K562 (cell line): ENCODE data around the gene LCLAT1. TPM values are rescaled to one million over a fixed set of nuclear protein-coding genes. Genes with fewer than 3 reads are reported as not detected.

ENCODE experiments used
- ARID4B ChIP-seq: sonication (generic); formaldehyde crosslinking; IDR thresholded peaks from 2 replicates; pipeline ENCODE4 v1.8.0; 2022; ENCODE audit warnings: mild to moderate bottlenecking, missing genetic modification reagents
- DDX20 ChIP-seq: fragments of 450-650 bp; IDR thresholded peaks from 2 replicates; pipeline ENCODE4 v1.6.1; 2016; ENCODE audit warnings: missing genetic modification characterization, low read depth, mild to moderate bottlenecking, missing compliant biosample characterization, moderate library complexity
- ESRRA ChIP-seq: fragments of 450-650 bp; IDR thresholded peaks from 2 replicates; pipeline ENCODE4 v1.6.1; 2014; ENCODE audit warnings: low read depth, mild to moderate bottlenecking, moderate library complexity, borderline replicate concordance
- FOSL1 ChIP-seq: fragments of 200-800 bp; sonication (Bioruptor generic); conservative IDR thresholded peaks from 2 replicates; pipeline ENCODE4 v1.6.1; 2016; ENCODE audit warnings: missing genetic modification characterization, missing compliant biosample characterization
- FOXA1 ChIP-seq: fragments of 450-650 bp; IDR thresholded peaks from 2 replicates; pipeline ENCODE4 v1.6.1; 2016; ENCODE audit warnings: mild to moderate bottlenecking, borderline replicate concordance
- HSF4 ChIP-seq: fragments of 250-450 bp; sonication (Bioruptor Pico); IDR thresholded peaks from 2 replicates; pipeline ENCODE4 v2.1.2; 2022; ENCODE audit warnings: mild to moderate bottlenecking, moderate library complexity, borderline replicate concordance
- JUNB ChIP-seq: fragments of 450-650 bp; formaldehyde crosslinking; conservative IDR thresholded peaks from 2 replicates; pipeline ENCODE4 v1.4.0; 2020; ENCODE audit warnings: mild to moderate bottlenecking
- KDM5B ChIP-seq: fragments of 200-600 bp; sonication (generic); IDR thresholded peaks from 2 replicates; pipeline ENCODE4 v1.6.1; 2012; ENCODE audit warnings: low read depth, mild to moderate bottlenecking, moderate library complexity, low read length, control low read depth, inconsistent platforms; ENCODE audit not compliant: insufficient replicate concordance
- NCOA4 ChIP-seq: fragments of 450-650 bp; IDR thresholded peaks from 2 replicates; pipeline ENCODE4 v1.6.1; 2018; ENCODE audit warnings: mild to moderate bottlenecking; ENCODE audit not compliant: partially characterized antibody
- POLR2AphosphoS2 ChIP-seq: IDR thresholded peaks from 2 replicates; pipeline ENCODE4 v1.6.1; 2012; ENCODE audit warnings: low read length, improper control_type of control experiment
- SPI1 ChIP-seq: IDR thresholded peaks from 2 replicates; pipeline ENCODE4 v1.6.1; 2011; ENCODE audit warnings: low read depth, low read length, control low read depth, borderline replicate concordance
- SUPT5H ChIP-seq: fragments of 450-650 bp; IDR thresholded peaks from 2 replicates; pipeline ENCODE4 v1.6.1; 2016
- THRAP3 ChIP-seq: fragments of 450-650 bp; IDR thresholded peaks from 2 replicates; pipeline ENCODE4 v1.6.1; 2016; ENCODE audit warnings: mild to moderate bottlenecking, inconsistent platforms, borderline replicate concordance
- VEZF1 ChIP-seq: fragments of 200-800 bp; sonication (Bioruptor generic); IDR thresholded peaks from 2 replicates; pipeline ENCODE4 v1.6.1; 2017; ENCODE audit warnings: missing genetic modification characterization, missing compliant biosample characterization
- ZBTB34 ChIP-seq: fragments of 250-450 bp; sonication (Bioruptor Pico); IDR thresholded peaks from 2 replicates; pipeline ENCODE4 v1.8.0; 2021; ENCODE audit warnings: mild to moderate bottlenecking, moderate library complexity
- ZNF780A ChIP-seq: fragments of 250-450 bp; sonication (Bioruptor Pico); IDR thresholded peaks from 2 replicates; pipeline ENCODE4 v1.5.0; 2021; ENCODE audit warnings: mild to moderate bottlenecking
- polyA plus RNA-seq, 8 experiments: library from polyadenylated mRNA; depleted of rRNA in 4 of 8; stranded (reverse) in 5 of 8; unstranded in 3 of 8; fragments of >200 nt; fragmentation: Nextera tagmentation in 2 of 8; fragmentation: Illumina TruSeq in 1 of 8; extraction: Ambion mirVana in 2 of 8; extraction: Trizol in 1 of 8; gene quantifications; 2 replicates each; pipeline versions ENCODE4 v1.2.1 to v1.2.3, GENCODE V29; 2011 to 2014; ENCODE audit warnings: inconsistent platforms in 1 of 8, missing spikeins in 1 of 8
- total RNA-seq, 7 experiments: library from RNA; depleted of rRNA in 6 of 7; stranded (reverse); fragments of >200 nt in 6 of 7; fragmentation: Illumina TruSeq in 2 of 7; extraction: Trizol in 2 of 7; gene quantifications; 2 replicates each; pipeline versions ENCODE4 v1.2.1 to v1.2.3, GENCODE V29; 2011 to 2021; ENCODE audit warnings: low replicate concordance in 1 of 7
- TF ChIP-seq, protein P1 (sequence below): fragments of 150-350 bp; conservative IDR thresholded peaks from 2 replicates; pipeline ENCODE4 v1.6.1; 2014; ENCODE audit warnings: low read length

The LCLAT1 gene
- total and polyA plus RNA-seq, 9 of the 15 experiments (the other 6 are each of a cell fraction or from before 2014, with no cell fraction given) = 8.9 to 63.3 (median 25.4) TPM

GRCh38 chr2:30447149-30448045 is at the start of gene LCLAT1 (continued):
- TF ChIP-seq ESRRA = no peak; the same call in 1 of the 2 replicates
- TF ChIP-seq SUPT5H = peak; percentile 78
- TF ChIP-seq FOSL1 (tag) = 0 out of 2 replicates have a peak, but pooled peaks have one; percentile 31
- no peak for TF ChIP-seq SPI1
- TF ChIP-seq DDX20 (tag) = no peak
- TF ChIP-seq HSF4 = no peak
- TF ChIP-seq THRAP3 = no peak
- TF ChIP-seq, protein P1, sequence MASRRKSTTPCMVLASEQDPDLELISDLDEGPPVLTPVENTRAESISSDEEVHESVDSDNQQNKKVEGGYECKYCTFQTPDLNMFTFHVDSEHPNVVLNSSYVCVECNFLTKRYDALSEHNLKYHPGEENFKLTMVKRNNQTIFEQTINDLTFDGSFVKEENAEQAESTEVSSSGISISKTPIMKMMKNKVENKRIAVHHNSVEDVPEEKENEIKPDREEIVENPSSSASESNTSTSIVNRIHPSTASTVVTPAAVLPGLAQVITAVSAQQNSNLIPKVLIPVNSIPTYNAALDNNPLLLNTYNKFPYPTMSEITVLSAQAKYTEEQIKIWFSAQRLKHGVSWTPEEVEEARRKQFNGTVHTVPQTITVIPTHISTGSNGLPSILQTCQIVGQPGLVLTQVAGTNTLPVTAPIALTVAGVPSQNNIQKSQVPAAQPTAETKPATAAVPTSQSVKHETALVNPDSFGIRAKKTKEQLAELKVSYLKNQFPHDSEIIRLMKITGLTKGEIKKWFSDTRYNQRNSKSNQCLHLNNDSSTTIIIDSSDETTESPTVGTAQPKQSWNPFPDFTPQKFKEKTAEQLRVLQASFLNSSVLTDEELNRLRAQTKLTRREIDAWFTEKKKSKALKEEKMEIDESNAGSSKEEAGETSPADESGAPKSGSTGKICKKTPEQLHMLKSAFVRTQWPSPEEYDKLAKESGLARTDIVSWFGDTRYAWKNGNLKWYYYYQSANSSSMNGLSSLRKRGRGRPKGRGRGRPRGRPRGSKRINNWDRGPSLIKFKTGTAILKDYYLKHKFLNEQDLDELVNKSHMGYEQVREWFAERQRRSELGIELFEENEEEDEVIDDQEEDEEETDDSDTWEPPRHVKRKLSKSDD = no peak
- no peak for TF ChIP-seq NCOA4
- no peak for TF ChIP-seq VEZF1 (CRISPR knock-in tag)
- TF ChIP-seq ARID4B (CRISPR knock-in tag) = peak; percentile 94
- no peak for TF ChIP-seq ZNF780A (CRISPR knock-in tag)
- peak; percentile 67 for TF ChIP-seq KDM5B
- TF ChIP-seq ZBTB34 = no peak
- no peak for TF ChIP-seq JUNB
- TF ChIP-seq FOXA1 = no peak
- TF ChIP-seq POLR2AphosphoS2 = no peak
